Fibroblast of lung (primary cell): ENCODE measurements around the gene FHOD3. TPM values are rescaled to one million over a fixed set of nuclear protein-coding genes. Genes with fewer than 3 reads are reported as not detected.

ENCODE experiments used
- DNase-seq, 2 donors: peaks; one replicate each; pipeline versions ENCODE4 v3.0.0 to v3.0.0-alpha.2; 2010; ENCODE audit warnings: low read depth in 2 of 2
- H2AFZ ChIP-seq: 2 replicates; pipeline ENCODE4 v1.5.1; 2012; ENCODE audit warnings: low read length, control low read depth, inconsistent platforms
- H3K27ac ChIP-seq: 2 replicates; pipeline ENCODE4 v1.5.1; 2011; ENCODE audit warnings: low read length, control low read depth; ENCODE audit not compliant: insufficient read depth
- H3K27me3 ChIP-seq: 2 replicates; pipeline ENCODE4 v1.5.1; 2011; ENCODE audit warnings: mild to moderate bottlenecking, low read length; ENCODE audit not compliant: control insufficient read depth, insufficient read depth
- H3K36me3 ChIP-seq: 2 replicates; pipeline ENCODE4 v1.5.1; 2011; ENCODE audit warnings: low read length; ENCODE audit not compliant: control insufficient read depth, insufficient read depth
- H3K4me1 ChIP-seq: 2 replicates; pipeline ENCODE4 v1.5.1; 2011; ENCODE audit warnings: low read length; ENCODE audit not compliant: control insufficient read depth, insufficient read depth; ENCODE audit errors: extremely low read depth
- H3K4me2 ChIP-seq: 2 replicates; pipeline ENCODE4 v1.5.1; 2011; ENCODE audit warnings: low read length, control low read depth; ENCODE audit not compliant: insufficient read depth; ENCODE audit errors: extremely low read depth
- H3K4me3 ChIP-seq, 4 experiments: fragments of 200-600 bp in 1 of 4; sonication (generic) in 1 of 4; replicated peaks in 1 of 4; 2 replicates each; pipeline ENCODE4 v1.5.1; 2011 to 2016; ENCODE audit warnings: low read length in 4 of 4, low read depth in 3 of 4, mild to moderate bottlenecking in 3 of 4, control low read depth in 2 of 4, inconsistent platforms in 1 of 4, mixed read lengths in 1 of 4; ENCODE audit not compliant: insufficient read depth in 1 of 4; ENCODE audit errors: control extremely low read depth in 1 of 4
- H3K79me2 ChIP-seq: 2 replicates; pipeline ENCODE4 v1.5.1; 2012; ENCODE audit warnings: mild to moderate bottlenecking, low read length, inconsistent platforms; ENCODE audit not compliant: control insufficient read depth, insufficient read depth
- H3K9ac ChIP-seq: 2 replicates; pipeline ENCODE4 v1.5.1; 2011; ENCODE audit warnings: mild to moderate bottlenecking, low read length, control low read depth; ENCODE audit not compliant: insufficient read depth
- H3K9me3 ChIP-seq: 2 replicates; pipeline ENCODE4 v1.5.1; 2012; ENCODE audit warnings: low read depth, low read length; ENCODE audit not compliant: control insufficient read depth, insufficient read depth
- H4K20me1 ChIP-seq: 2 replicates; pipeline ENCODE4 v1.5.1; 2011; ENCODE audit warnings: low read length; ENCODE audit not compliant: control insufficient read depth, insufficient read depth; ENCODE audit errors: extremely low read depth
- CTCF ChIP-seq, 2 donors: IDR thresholded peaks in 1 of 2; conservative IDR thresholded peaks in 1 of 2; 1 replicate in 1 of 2; 2 replicates in 1 of 2; pipeline ENCODE4 v1.5.1; 2011 to 2012; ENCODE audit warnings: low read length in 2 of 2, control low read depth in 1 of 2, inconsistent platforms in 1 of 2, low read depth in 1 of 2, mild to moderate bottlenecking in 1 of 2
- EZH2 ChIP-seq: IDR thresholded peaks from 2 replicates; pipeline ENCODE4 v1.5.1; 2012; ENCODE audit warnings: low read length, control low read depth, mild to moderate bottlenecking; ENCODE audit errors: missing control alignments
- polyA plus RNA-seq, 2 donors: library from polyadenylated mRNA; depleted of rRNA in 1 of 2; stranded (reverse) in 1 of 2; unstranded in 1 of 2; fragments of >200 nt; gene quantifications; 2 replicates each; pipeline ENCODE4 v1.2.1, GENCODE V29; 2011 to 2012; ENCODE audit warnings: missing spikeins in 1 of 2
- total RNA-seq: library from RNA; depleted of rRNA; stranded (reverse); fragments of >200 nt; gene quantifications from 2 replicates; pipeline ENCODE4 v1.2.1, GENCODE V29; 2014

FHOD3 gene
- total and polyA plus RNA-seq, 2 donors (not counting 1 experiment from before 2014, with no cell fraction given) = 16.1 to 28.2 TPM

- no peaks in the 10 kb centered on the region for H3K79me2 ChIP-seq
- H3K9me3 ChIP-seq = no peaks in the 10 kb centered on the region
- no peaks in the 10 kb centered on the region for H3K27me3 ChIP-seq
- H3K27ac ChIP-seq = no peak overlapping the region
- peak in 1 of 2 donors; percentile 34 for DNase-seq
- H4K20me1 ChIP-seq = no peaks in the 10 kb centered on the region
- no peaks in the 10 kb centered on the region for H3K4me1 ChIP-seq
- H3K36me3 ChIP-seq = no peaks in the 10 kb centered on the region
- TF ChIP-seq EZH2 (no peak), CTCF (conservative IDR thresholded peaks at IDR 0.05 in 1 of 2, IDR thresholded peaks at IDR 0.05 in 1 of 2; ENCODE audit: low read depth in 1 of 2, low read length in 2 of 2) (no peak)
- H2AFZ ChIP-seq = no peak overlapping the region
- no peak overlapping the region for H3K4me3 ChIP-seq
- no peak overlapping the region for H3K4me2 ChIP-seq
- no peak overlapping the region for H3K9ac ChIP-seq
These were observed 76.7 kb downstream of the FHOD3 start for GRCh38 chr18:36374262-36374661.

- Histone ChIP-seq H3K9ac (no peak overlapping the region), H3K36me3 (no peaks in the 10 kb centered on the region), H3K9me3 (no peaks in the 10 kb centered on the region), H3K27ac (no peak overlapping the region), H3K4me3 (no peak overlapping the region), H3K27me3 (no peaks in the 10 kb centered on the region), H4K20me1 (no peaks in the 10 kb centered on the region), H2AFZ (no peak overlapping the region), H3K4me1 (no peaks in the 10 kb centered on the region), H3K79me2 (no peaks in the 10 kb centered on the region), H3K4me2 (no peak overlapping the region)
- no peak for DNase-seq
- TF ChIP-seq EZH2 (no peak), CTCF (conservative IDR thresholded peaks at IDR 0.05 in 1 of 2, IDR thresholded peaks at IDR 0.05 in 1 of 2; ENCODE audit: low read depth in 1 of 2, low read length in 2 of 2) (no peak)
These were observed 77.6 kb downstream of the FHOD3 start for GRCh38 chr18:36375118-36375517.

GRCh38 chr18:36376361-36376760 lies 78.8 kb downstream of the FHOD3 start:
- Histone ChIP-seq H3K9me3 (no peaks in the 10 kb centered on the region), H3K79me2 (no peaks in the 10 kb centered on the region), H3K9ac (no peak overlapping the region), H3K4me2 (no peak overlapping the region), H3K27ac (no peak overlapping the region), H2AFZ (no peak overlapping the region), H3K4me1 (no peaks in the 10 kb centered on the region), H3K36me3 (no peaks in the 10 kb centered on the region), H3K4me3 (no peak overlapping the region), H4K20me1 (no peaks in the 10 kb centered on the region), H3K27me3 (no peaks in the 10 kb centered on the region)
- no peak for TF ChIP-seq EZH2
- no peak for TF ChIP-seq CTCF (conservative IDR thresholded peaks at IDR 0.05 in 1 of 2, IDR thresholded peaks at IDR 0.05 in 1 of 2; ENCODE audit: low read depth in 1 of 2, low read length in 2 of 2)
- peak in 1 of 2 donors; percentile 59 for DNase-seq
